CD1c-positive myeloid dendritic cell (primary cell): ENCODE data around the gene TMEM163.
A peak's percentile ranks its signal among the peaks of the same experiment; 100 is the strongest.

Source experiments
- DNase-seq: peaks from one replicate; pipeline ENCODE4 v3.0.0-alpha.2; 2016; ENCODE audit errors: extremely low spot score

Gene TMEM163

DNA sequence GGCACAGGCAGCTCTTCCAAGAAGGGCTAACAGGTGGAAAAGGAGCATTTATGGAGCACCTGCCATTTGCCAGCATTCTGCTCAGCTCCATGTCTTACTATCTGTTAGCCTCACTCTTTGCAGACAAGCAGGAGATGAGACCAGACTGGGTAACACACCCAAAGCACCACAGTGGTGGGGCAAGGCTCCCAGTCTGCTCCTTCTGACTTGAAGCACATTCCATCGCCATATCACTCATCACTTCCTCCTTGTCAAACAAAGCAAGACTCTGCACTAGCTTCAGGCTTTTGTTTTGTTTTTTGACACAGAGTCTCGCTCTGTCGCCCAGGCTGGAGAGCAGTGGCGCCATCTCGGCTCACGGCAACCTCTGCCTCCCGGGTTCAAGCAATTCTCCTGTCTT, 282.1 kb downstream of the TMEM163 start:
- no peak for DNase-seq

DNA sequence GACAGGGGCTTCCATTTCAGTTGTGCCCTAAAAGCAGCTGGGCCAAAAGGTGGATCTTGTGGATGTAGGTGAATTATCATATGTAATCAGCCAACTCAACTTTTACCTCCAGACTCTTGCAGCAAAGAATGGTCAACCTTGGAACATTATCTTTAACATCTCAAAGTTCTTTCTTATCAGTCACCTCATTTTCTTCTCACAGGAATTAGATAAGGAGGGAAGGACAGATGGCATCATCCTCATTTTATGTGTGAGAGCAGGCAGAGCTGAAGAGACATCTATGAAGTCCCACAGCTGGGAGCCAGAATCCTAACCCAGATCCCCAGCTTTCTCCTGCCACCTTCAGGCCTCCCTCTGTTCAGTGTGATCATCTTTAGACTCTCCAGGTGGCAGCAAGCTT, 282.9 kb downstream of the TMEM163 start:
- DNase-seq: no peak

DNA sequence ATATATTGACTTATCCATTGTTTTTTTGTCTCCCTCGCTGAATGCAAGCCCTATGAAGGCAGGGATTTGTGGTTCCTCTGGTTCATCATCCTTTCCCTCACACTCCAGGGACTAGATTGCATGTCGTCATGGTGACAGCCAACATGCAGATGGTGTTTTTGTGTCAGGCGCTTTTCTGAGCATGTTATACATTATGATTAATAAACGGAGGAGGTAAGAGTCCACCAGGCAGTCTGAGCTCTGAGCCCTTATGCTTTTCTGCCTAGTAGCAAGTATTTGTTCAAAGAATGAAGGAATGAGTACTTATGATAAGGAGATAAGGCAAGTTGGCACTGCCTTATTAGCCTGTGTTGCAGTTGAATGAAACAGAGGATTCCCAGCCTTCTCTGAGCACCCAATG, 283.3 kb downstream of the TMEM163 start:
- no peak for DNase-seq

DNA sequence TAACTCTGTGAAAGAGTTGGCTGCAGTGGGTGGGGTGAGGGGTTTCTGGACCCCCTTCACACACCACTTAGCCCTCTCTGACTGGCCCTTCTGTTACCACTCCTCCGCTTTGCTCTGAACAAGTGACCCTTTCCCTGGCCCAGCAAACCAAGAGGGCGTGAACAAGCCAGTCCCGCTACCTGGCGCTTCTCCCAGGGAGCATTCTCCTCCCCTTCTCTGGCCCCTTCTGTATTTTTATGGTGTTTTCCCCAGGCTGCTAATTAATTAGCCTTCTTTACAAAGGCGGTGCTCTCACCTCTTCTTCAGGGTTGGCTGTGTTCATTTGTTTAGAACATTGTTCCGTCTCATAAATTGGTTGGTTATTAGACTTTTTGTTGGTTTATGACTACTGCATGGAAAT, 284.8 kb downstream of the TMEM163 start:
- no peak for DNase-seq

DNA sequence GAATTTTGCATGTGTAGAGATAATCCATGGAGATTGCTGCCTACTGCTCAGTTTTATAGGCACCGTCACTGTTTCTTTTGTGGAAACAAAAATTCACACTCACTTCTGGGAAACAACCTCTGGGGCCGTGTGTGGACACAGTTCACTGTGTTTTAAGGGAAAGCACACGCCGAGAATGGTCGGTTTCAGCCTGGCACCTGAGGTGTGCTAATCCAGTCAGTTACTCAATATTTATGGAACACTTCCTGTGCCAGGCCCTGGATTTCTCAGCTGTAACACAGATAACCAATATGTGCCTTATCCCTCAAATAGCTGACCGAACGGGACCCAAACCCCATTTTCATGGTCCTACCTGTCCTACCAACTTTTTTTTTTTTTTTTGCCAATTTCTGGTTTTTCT, 285.3 kb downstream of the TMEM163 start:
- no peak for DNase-seq

DNA sequence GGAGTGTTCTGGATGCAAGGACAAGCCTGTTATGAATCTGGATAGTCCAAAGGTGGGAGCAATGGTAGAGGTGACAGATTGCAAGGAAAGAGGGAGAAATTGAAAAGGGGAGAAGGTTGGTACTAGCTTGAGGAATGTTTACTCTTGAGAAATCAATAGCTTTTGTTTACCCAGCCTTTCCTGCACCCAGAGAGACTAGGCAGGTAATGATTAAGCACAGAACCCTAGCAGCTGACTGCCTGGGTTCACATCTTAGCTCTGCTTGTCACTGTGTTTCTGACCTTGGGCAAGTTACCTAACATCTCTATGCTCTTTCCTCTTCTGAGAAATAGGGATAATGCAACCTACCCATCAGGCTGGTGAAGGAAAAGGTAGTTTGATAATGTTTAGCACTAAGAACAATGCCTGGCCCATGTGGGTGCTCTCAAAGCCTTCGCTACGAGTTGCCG, 286.3 kb downstream of the TMEM163 start:
- no peak for DNase-seq

DNA sequence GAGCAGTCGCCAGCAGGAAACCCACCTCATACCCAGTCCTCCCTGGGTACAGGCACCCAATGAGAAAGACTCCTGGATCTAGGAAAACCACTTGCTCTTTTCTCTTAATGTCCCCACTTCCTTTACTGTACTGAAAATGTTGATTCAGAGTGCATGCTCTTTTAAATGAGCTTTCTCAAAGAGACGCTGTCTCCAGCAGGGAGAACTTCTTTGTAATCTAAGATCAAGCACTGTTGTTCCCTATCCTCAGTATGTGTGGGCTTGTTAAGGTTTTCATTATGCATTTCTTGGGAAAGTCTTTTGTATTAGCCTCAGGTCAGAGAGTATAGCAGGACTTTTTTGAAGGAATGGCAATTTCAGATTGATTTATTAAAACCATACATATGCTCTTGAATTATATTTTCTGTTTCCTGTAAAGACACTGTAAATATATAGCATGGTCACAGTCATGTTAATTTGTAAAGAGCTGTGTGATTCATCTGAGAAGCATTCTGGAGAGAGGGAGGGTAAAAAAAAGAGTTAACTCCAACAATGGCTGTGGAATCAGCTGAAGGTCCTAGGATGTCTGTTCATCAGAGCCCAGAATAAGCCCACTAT, 286.9 kb downstream of the TMEM163 start:
- no peak for DNase-seq

DNA sequence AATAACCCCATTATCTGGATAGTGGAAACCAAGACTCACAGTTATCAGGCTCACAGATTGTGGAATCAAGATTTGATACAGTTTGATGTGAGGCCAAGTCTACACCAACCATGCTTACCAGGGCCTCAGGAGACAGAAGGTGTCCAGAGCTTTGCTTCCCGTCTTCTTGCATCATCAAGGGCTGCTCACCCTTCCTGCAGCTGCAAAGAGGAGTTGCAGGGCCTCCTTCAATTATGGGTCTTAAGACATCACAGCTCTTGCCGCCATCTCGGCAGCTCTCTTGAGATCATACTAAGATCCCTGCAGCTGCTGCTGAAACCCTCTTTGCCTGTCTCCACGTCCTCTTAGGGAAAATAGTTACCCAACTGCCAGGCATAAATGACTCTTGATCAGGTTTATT, 288.9 kb downstream of the TMEM163 start:
- no peak for DNase-seq

DNA sequence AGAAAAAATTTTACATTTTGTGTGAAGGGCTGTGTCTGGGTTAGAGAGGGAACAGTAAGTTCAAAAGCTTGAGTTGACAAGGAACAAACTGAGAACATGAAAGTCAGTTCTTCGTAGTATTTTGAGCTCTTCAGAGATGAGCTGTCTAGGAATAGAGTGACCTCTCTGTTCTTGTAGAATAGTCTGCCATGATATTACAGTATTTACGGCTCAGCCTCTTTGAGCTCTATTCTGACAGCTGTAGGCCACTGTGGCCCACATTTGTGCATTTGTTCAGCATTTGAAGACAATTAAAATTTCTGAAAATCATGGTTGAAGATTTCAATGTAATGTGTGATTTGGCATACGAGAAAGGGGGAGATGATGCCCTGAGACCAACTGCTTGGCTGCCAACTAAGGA, 292.1 kb downstream of the TMEM163 start:
- DNase-seq: no peak

DNA sequence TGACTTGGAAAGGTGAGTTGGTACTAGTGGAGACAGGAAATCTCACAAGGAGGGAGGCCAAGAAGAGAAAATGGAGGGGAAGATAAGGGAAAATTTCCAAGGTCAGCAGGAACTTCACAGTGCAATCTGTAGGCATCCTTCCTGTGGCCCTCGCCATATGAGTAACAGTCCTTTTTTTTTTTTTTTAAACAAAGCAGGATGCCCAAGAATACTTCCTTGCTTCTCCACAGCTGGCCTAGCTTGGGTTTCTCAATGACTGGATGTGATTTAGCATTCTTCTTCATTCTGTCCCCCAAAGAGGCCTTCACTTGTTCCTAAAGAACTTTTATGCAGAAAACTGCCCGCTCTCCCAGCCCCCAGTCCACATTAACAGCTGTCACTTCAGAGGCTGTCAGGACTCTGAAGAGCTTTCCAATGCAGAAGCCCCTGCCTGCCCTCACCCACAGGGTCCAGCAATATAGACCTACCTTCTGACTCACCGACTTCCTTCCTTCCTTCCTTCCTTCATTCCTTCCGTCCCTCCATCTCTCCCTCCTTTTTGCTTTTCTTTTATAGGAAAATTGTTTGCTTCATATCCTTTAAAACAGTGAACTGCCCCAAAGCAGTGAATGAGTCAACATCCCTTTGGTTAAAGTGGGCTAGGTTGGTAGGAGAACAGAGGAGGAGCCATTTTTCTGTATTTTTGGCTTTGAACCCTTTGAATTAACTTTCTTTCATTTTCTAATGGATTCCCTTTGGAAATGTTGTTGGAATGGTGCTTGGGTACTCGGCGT, 292.9 kb downstream of the TMEM163 start:
- DNase-seq: no peak

DNA sequence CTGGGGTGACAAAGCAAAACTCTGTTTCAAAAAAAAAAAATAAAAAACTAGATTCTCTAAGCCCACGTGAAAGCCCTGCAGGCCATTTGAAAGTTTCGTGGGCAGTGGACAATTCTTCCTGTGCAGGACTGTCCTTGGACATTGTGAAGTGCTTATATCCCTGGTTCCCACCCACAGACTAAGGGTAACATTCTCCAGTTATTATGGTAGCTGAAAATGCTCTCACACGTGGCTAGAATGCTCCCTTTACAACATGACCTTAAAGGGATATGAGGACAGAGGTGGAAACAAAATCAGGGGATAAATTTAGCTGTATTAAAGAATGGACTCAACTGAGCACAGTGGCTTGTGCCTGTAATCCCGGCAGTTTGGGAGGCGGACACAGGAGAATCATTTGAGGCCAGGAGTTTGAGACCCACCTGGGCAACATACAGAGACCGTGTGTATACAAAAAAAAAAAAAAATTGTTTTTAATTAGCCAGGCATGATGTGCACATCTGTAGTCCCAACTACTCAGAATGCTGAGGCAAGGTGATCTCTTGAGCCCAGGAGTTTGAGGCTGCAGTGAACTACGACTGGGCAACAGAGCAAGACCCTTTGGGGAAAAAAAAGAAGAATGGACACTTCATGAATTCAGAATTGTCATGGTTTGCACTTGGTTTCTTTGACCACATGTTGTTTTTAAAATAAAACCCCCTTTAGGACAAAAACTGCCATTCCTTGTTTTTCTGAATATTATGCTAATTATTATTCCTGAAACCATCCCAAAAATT, 297.1 kb downstream of the TMEM163 start:
- no peak for DNase-seq

DNA sequence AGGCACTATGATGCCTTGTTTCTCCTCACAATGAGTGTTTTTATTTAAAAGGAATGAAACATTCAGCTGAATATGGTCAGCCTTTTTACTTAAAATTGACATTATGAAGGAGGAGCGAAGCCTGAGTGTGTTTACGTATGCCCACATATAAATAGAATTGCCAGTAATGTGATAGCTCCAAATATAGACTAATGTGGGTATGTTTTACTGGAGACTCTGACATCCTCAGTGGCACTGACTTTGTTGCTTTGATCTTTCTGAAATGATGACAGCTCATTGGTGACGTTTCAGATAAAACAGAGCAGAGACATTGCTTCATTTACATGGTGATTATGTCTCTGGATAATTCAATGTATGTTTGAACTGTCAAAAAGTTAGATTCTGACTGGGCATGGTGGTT, 297.9 kb downstream of the TMEM163 start:
- DNase-seq: no peak

DNA sequence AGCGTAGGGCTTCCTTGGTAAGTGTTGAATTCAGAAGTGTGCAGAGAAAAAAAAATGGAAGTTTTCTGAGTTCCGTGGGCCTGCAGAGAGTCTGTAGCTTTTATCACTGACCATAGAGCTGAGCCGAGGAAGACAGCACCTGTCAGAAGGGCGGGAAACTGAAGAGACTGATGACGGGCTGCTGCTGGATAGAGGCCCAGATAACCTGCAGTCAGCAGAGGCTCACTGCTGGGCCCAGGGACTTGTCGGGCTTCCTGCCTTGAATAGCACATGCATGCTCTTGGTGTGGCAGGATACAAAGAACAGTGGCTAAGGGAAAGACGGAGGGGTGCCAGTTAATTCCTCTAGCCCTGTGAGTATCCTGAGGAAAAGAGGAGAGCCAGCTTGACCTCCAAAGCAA, 298.5 kb downstream of the TMEM163 start:
- DNase-seq: no peak

DNA sequence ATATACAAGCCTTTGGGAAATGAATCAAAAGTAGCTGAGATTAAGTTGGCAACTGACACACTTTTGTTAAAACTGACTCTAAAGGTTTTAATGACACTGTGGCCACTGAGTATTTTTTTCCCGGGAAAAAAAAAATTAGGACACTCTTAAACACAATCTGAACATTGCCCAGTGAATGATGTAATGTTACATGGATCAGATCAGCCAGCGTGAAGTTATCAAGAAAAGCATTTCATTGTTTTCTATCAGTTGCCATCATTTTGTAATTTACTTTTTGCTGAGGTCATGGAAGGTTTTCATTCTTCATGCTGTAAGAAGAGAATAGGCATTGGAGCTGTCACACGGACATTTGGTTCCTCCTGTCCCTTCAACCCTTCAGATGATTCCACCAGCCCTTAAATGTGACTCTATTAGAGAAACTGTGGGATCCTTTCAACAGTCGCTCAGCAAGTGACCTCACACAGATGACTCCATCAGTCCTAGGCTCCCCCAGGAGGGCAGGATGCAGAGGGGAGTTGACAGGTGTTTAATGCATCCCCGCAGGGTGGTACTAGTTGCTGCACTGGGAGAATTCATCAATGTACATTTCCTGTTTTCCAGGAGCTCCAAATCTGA, 300.7 kb downstream of the TMEM163 start:
- DNase-seq: no peak

DNA sequence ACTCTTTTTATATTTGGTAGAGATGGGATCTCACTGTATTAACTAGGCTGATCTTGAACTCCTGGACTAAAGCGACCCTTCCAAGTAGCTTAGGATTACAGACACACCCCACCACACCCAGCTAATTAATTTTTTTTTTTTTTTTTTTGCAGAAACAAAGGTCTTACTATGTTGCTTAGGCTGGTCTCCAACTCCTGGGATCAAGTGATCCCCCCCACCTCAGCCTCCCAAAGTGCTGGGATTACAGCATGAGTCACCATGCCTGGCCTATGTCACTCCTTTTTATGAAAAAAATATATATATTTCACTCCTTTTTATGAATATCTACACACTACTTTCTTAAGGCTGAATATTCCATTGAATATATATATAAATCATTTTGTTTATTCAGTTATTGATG, 302.2 kb downstream of the TMEM163 start:
- no peak for DNase-seq

DNA sequence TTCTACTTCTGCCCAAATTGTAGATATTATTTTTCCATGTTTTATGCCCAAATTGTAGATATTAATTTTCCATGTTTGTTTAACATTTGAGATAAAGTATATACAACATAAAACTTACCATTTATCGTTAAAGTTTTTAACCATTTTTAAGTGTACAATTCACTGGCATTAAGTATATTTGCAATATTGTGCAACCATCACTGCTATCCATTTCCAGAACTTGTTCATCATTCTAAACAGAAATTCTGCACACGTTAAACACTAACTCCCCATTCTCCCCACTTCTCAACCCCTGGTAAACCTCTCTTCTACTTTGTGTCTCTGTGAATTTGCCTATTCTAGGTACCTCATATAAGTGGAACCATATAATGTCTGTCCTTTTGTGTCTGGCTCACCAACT, 302.8 kb downstream of the TMEM163 start:
- DNase-seq: no peak

DNA sequence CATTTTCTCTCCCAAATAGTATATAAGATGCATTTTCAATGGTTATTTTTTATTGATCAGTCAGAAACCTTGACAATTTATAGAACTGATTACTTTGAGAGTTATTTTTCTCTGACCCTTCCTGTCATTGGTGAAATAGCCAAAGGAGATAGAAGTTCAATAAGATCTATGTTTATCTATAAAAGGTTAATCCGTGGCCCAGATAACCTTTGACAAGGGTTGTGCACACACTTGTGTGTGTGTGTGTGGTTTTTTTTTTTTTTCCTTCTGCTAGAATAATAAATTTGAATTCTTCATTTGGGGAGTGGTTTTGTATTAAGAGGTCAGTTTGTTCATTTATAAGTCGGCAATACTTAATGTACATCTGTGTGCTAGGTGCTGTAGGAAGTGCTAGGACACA, 304.9 kb downstream of the TMEM163 start:
- no peak for DNase-seq

DNA sequence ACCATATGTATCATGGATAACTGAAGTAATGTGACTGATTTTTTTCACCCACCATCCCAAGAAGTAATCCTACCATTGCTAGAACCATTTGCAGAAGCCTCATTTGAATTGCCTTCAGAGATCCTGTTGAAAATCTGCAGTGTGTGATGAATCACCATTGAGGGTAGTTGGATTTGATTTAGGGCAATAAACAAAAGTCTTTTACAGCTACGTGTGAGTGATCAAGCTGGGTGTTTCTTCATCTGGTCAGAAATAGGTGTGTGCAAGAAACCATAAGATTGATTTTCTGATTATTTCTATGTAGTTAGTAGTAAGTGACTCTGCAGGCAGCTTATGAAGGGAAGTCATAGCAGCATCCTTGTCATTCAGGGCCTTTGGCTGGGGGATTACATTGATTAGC, 305.4 kb downstream of the TMEM163 start:
- no peak for DNase-seq

DNA sequence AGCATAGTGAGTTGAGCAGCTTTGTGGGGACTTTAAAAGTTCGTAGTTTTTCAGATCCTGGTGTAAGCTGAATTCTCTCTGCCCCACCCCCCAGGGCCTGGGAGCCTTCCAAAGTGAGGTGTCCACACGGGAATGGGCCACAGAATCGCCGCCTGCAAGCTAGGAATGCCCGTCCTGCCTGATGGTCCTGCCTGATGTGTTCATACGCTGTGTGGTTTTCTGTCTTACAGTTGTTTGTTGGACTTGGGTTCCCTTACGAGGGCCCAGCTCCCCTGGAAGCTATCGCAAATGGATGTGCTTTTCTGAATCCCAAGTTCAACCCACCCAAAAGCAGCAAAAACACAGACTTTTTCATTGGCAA, 306.2 kb downstream of the TMEM163 start:
- no peak for DNase-seq

DNA sequence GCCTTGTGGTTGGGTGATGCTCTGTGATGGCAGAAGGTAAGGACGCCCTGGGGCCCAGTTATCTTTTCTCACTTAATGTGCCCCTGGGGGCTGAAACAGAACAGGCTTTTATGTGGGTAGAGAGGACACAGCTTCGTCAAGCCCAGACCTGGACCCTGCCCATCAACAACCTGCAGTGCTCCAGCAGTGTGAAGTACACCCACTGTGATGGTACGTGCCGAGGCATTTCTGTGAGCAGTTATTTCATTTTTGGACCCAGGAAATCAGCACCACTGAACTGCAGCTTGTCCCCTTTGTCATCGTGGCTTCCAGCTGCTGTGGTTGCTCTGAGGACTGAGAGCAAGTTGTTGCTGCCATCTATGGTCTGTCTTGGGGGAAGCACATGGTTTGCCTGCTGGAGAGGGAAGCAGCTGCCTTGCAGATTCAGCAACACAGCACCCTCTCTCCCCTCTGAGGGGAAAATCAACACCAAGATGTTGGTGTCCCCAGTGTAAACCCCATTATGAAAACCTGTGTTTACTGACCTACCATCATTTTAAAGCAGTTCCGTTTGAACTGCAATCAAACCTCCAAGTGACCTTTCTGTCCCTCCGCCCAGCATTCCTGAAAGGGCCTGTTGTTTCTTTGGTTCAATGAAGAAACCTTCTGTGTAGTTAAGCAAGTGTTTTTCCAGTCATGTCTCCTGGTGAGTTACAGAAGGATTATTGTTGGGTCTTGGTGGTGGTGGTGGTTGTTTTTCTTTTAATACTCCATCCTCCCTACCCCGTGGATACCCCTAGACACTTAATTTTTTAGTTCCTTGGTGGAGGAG, 306.8 kb downstream of the TMEM163 start:
- DNase-seq: peak; percentile 54

DNA sequence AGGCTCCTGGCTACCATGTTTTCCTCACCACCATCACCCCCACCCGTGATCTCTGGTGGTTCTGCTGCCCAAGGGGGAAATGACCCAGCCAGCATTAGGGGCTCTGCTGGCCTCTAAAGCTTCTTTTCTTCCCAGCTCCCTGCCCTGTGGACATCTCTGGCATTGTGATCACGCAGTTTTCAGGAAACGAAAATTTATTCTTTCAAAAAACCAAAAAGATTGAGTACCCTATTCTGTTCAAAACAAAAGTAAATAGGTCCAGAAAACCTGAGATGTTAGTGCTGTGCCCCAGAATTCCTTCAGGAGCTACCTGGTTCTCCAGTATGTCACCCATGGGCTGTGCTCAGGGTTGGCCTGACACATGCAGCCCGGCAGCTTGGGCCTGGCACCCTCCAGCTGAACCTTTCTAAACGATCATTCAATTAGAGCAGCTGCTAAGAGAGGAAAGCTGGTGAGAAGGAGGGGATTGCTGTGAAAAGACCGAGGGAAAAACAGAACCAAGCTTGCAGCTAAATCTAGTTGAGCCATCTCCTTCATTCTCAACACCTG, 307.4 kb downstream of the TMEM163 start:
- no peak for DNase-seq
